ENCODE data around the gene GEMIN4. TPM values are rescaled to one million over a fixed set of nuclear protein-coding genes. Genes with fewer than 3 reads are reported as not detected.
"Not testable (repeated sequence)": the region's sequence is repeated elsewhere in the genome, so short reads cannot be mapped to it uniquely, and the experiment has no call there.

GEMIN4 gene
- total and polyA plus RNA-seq, 10 of the 15 experiments (the other 5 are each of a cell fraction or from before 2014, with no cell fraction given), result 2.4 to 55.6 (median 34.5) TPM

- BruUV-seq (replicated peaks); DNase-seq (ENCODE audit: low read depth, low spot score); H3K9ac ChIP-seq (ENCODE audit: control insufficient read depth, insufficient read depth, low read length); H2AFZ ChIP-seq (ENCODE audit: control insufficient read depth, low read depth, low read length); H3K9me3 ChIP-seq (replicated peaks; ENCODE audit: control insufficient read depth, insufficient read depth, low read length); H3K4me1 ChIP-seq (ENCODE audit: control insufficient read depth, insufficient read depth, low read length); POLR2A ChIA-PET; in situ Hi-C loops (cut with MboI); H3K27ac ChIP-seq (ENCODE audit: control insufficient read depth, insufficient read depth); intact Hi-C loops (cut with micrococcal nuclease; ENCODE audit: unreplicated experiment); ATAC-seq; H4K20me1 ChIP-seq (ENCODE audit: control insufficient read depth, insufficient read depth); H3K4me3 ChIP-seq; RAD21 ChIA-PET (ENCODE audit: unreplicated experiment); FAIRE-seq; H3K4me2 ChIP-seq (ENCODE audit: control insufficient read depth, insufficient read depth); SMC1A ChIA-PET (ENCODE audit: uncharacterized antibody, unreplicated experiment); CTCF ChIA-PET; H3K27me3 ChIP-seq (replicated peaks in 1 of 2; ENCODE audit: control insufficient read depth in 2 of 2, insufficient read depth in 2 of 2, low read length in 1 of 2): not testable (repeated sequence)
- Histone ChIP-seq H3K79me2 (ENCODE audit: control insufficient read depth, insufficient read depth, low read length) (peaks cover 45% of the 10 kb centered on the region), H3K36me3 (ENCODE audit: control insufficient read depth in 2 of 2, insufficient read depth in 2 of 2, low read length in 1 of 2) (peaks cover 30 to 33% of the 10 kb centered on the region in 2 experiments)
- peak; percentile 50 for TF ChIP-seq HDAC6 (IDR thresholded peaks at IDR 0.05; ENCODE audit: unreplicated experiment)
- 91% methylated on average over 4 of the region's 4 CpGs for WGBS (ENCODE audit: insufficient coverage, insufficient replicate concordance, low lambda C conversion rate, missing lambda C conversion rate)
These were observed 3.5 kb downstream of the GEMIN4 start for GRCh38 chr17:748604-749003.

DNA sequence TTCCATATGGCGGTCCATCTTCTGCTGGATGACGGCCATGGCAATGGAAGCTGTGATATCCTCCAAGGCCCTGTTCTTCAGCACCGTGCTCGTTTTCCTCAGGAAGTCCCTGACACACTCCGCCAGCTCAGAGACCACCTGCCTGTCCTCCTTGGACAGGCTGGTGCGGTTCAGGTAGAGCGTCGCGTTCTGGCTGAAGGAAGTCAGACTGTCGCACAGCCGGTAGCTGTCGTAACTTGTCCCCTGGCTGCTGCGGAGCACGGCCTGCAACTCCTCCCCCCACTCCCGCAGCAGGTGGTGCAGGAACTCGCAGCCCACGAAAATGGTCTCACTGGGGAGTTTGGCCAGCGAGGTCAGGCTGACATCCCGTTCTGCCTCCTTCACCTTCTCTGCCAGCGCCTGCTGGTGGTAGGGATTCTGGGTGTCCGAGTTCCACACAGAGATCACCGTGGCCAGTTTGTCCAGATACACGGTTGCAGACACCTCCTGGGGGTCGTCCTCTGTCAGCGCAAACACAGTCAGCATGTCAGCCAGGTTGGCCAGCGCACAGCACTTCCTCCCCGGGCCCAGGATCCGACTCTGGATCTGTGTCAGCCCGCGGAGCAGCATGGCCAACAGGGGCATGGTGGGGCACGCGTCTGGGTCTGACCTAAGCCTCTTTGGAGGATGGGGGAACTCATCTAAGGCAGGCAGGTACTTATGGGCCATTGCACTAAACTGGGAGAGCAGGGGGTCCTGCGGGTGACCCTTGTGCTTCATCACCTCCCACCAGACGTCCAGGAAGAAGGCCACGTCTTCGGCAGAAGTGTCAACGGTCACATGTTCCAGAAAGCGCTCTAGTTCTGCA is 5.1 kb downstream of the GEMIN4 start:
- Histone ChIP-seq H3K79me2 (ENCODE audit: control insufficient read depth, insufficient read depth, low read length) (peaks cover 44% of the 10 kb centered on the region), H3K4me3 (no peak overlapping the region), H3K27ac (ENCODE audit: control insufficient read depth, insufficient read depth) (no peak overlapping the region), H3K4me2 (ENCODE audit: control insufficient read depth, insufficient read depth) (no peak overlapping the region), H3K9me3 (replicated peaks; ENCODE audit: control insufficient read depth, insufficient read depth, low read length) (peaks cover 3% of the 10 kb centered on the region; the same call in 1 of the 3 replicates), H3K9ac (ENCODE audit: control insufficient read depth, insufficient read depth, low read length) (no peak overlapping the region), H3K27me3 (replicated peaks in 1 of 2; ENCODE audit: control insufficient read depth in 2 of 2, insufficient read depth in 2 of 2, low read length in 1 of 2) (no peaks in the 10 kb centered on the region), H3K4me1 (ENCODE audit: control insufficient read depth, insufficient read depth, low read length) (peaks cover 4% of the 10 kb centered on the region; the same call in 1 of the 2 replicates), H3K36me3 (ENCODE audit: control insufficient read depth in 2 of 2, insufficient read depth in 2 of 2, low read length in 1 of 2) (peaks cover 32 to 33% of the 10 kb centered on the region in 2 experiments), H2AFZ (ENCODE audit: control insufficient read depth, low read depth, low read length) (no peak overlapping the region), H4K20me1 (ENCODE audit: control insufficient read depth, insufficient read depth) (no peaks in the 10 kb centered on the region)
- no peak for DNase-seq (ENCODE audit: low read depth, low spot score)
- SMC1A ChIA-PET (ENCODE audit: uncharacterized antibody, unreplicated experiment), result no interaction called here
- WGBS (ENCODE audit: insufficient coverage, insufficient replicate concordance, low lambda C conversion rate, missing lambda C conversion rate), result 94% methylated on average over 37 of the region's 38 CpGs
- FAIRE-seq, result no peak
- no TSS peak for BruUV-seq (replicated peaks)
- CTCF ChIA-PET, result interaction anchor here (0.7 kb wide), 1 partner anchor 9 kb away, joined by 5 read pairs; no protein-coding TSS in a partner anchor
- TF ChIP-seq ZZZ3 (IDR thresholded peaks at IDR 0.05; ENCODE audit: control insufficient read depth, insufficient read length, low read depth) (no peak), TBL1XR1 (IDR thresholded peaks at IDR 0.05; ENCODE audit: low read depth, low read length) (no peak), POLR2A (IDR thresholded peaks at IDR 0.05; ENCODE audit: low read depth, low read length) (peak; percentile 57), ZBED1 (IDR thresholded peaks at IDR 0.05; ENCODE audit: borderline replicate concordance) (no peak)
- TF ChIP-seq, protein P1, sequence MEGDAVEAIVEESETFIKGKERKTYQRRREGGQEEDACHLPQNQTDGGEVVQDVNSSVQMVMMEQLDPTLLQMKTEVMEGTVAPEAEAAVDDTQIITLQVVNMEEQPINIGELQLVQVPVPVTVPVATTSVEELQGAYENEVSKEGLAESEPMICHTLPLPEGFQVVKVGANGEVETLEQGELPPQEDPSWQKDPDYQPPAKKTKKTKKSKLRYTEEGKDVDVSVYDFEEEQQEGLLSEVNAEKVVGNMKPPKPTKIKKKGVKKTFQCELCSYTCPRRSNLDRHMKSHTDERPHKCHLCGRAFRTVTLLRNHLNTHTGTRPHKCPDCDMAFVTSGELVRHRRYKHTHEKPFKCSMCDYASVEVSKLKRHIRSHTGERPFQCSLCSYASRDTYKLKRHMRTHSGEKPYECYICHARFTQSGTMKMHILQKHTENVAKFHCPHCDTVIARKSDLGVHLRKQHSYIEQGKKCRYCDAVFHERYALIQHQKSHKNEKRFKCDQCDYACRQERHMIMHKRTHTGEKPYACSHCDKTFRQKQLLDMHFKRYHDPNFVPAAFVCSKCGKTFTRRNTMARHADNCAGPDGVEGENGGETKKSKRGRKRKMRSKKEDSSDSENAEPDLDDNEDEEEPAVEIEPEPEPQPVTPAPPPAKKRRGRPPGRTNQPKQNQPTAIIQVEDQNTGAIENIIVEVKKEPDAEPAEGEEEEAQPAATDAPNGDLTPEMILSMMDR (IDR thresholded peaks at IDR 0.05 in 2 of 3, conservative IDR thresholded peaks at IDR 0.05 in 1 of 3; ENCODE audit: control insufficient read depth in 2 of 3, extremely low read depth in 1 of 3, insufficient read depth in 1 of 3, low read depth in 3 of 3, low read length in 3 of 3), result no peak
- POLR2A ChIA-PET, result no interaction called here
- in situ Hi-C loops (cut with MboI), result no loop called here
- ATAC-seq, result no peak
- intact Hi-C loops (cut with micrococcal nuclease; ENCODE audit: unreplicated experiment), result no loop called here
- RAD21 ChIA-PET (ENCODE audit: unreplicated experiment), result no interaction called here
